HepG2 (cell line): Measurements from ENCODE around the gene CRNKL1. TPM values are rescaled to one million over a fixed set of nuclear protein-coding genes. Genes with fewer than 3 reads are reported as not detected.

Experiments
- ADNP ChIP-seq: sonication (generic); formaldehyde crosslinking; IDR thresholded peaks from 2 replicates; pipeline ENCODE4 v1.4.0; 2020; ENCODE audit warnings: missing genetic modification reagents
- SMAD1 ChIP-seq: sonication (generic); formaldehyde crosslinking; IDR thresholded peaks from 2 replicates; pipeline ENCODE4 v1.4.0; 2020; ENCODE audit warnings: missing genetic modification reagents, low read depth, mild to moderate bottlenecking, borderline replicate concordance
- WIZ ChIP-seq: sonication (generic); formaldehyde crosslinking; IDR thresholded peaks from 2 replicates; pipeline ENCODE4 v1.5.1; 2020; ENCODE audit warnings: mild to moderate bottlenecking, missing genetic modification reagents
- ZNF354B ChIP-seq: sonication (generic); formaldehyde crosslinking; IDR thresholded peaks from 2 replicates; pipeline ENCODE4 v1.8.0; 2022; ENCODE audit warnings: mild to moderate bottlenecking, missing genetic modification reagents
- ZNF792 ChIP-seq: IDR thresholded peaks from 2 replicates; pipeline ENCODE4 v1.6.1; 2016
- polyA plus RNA-seq, 8 experiments: library from polyadenylated mRNA; depleted of rRNA in 3 of 8; stranded (reverse) in 7 of 8; unstranded in 1 of 8; fragments of >200 nt; fragmentation: Illumina TruSeq in 4 of 8; extraction: Trizol in 4 of 8; gene quantifications; 2 replicates each; pipeline versions ENCODE4 v1.2.1 to v1.2.3, GENCODE V29; 2011 to 2016; ENCODE audit warnings: low read depth in 4 of 8, missing spikeins in 1 of 8, mixed read lengths in 1 of 8; ENCODE audit not compliant: insufficient read depth in 1 of 8
- total RNA-seq, 5 experiments: library from RNA; depleted of rRNA; stranded (reverse); fragments of >200 nt; fragmentation: Illumina TruSeq; extraction: Trizol; gene quantifications; 2 replicates each; pipeline ENCODE4 v1.2.3, GENCODE V29; 2016; ENCODE audit warnings: low read depth in 1 of 5
- TF ChIP-seq, protein P1 (sequence below): sonication (generic); formaldehyde crosslinking; IDR thresholded peaks from 2 replicates; pipeline ENCODE4 v1.4.0; 2020; ENCODE audit warnings: missing genetic modification reagents
- TF ChIP-seq, protein P2 (sequence below): sonication (generic); formaldehyde crosslinking; IDR thresholded peaks from 2 replicates; pipeline ENCODE4 v1.4.0; 2020; ENCODE audit warnings: mild to moderate bottlenecking, missing genetic modification reagents

Gene CRNKL1
- total and polyA plus RNA-seq, 2 of the 13 experiments (the other 11 are each of a cell fraction or from before 2014, with no cell fraction given) = 12.3 to 64.5 TPM

DNA sequence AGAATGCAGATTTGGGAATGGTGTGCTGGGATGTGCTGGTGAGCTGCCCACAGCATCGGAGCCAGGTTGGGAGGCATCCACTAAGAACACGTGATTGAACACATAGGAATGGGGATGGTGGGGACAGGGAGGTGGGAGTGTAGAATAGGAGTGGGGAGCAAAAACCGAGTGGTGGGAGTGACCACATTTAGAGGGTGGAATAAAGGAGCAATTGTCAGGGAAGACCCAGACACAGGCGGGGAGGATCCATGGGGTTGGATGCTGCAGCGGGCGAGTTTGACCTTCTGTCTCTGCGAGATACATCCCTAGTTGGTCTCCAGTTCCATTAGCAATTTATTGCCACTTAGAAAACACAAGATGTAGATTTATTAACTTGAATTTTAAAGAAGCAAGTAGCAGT, 30.4 kb downstream of the CRNKL1 start (continued):
- TF ChIP-seq, protein P1, sequence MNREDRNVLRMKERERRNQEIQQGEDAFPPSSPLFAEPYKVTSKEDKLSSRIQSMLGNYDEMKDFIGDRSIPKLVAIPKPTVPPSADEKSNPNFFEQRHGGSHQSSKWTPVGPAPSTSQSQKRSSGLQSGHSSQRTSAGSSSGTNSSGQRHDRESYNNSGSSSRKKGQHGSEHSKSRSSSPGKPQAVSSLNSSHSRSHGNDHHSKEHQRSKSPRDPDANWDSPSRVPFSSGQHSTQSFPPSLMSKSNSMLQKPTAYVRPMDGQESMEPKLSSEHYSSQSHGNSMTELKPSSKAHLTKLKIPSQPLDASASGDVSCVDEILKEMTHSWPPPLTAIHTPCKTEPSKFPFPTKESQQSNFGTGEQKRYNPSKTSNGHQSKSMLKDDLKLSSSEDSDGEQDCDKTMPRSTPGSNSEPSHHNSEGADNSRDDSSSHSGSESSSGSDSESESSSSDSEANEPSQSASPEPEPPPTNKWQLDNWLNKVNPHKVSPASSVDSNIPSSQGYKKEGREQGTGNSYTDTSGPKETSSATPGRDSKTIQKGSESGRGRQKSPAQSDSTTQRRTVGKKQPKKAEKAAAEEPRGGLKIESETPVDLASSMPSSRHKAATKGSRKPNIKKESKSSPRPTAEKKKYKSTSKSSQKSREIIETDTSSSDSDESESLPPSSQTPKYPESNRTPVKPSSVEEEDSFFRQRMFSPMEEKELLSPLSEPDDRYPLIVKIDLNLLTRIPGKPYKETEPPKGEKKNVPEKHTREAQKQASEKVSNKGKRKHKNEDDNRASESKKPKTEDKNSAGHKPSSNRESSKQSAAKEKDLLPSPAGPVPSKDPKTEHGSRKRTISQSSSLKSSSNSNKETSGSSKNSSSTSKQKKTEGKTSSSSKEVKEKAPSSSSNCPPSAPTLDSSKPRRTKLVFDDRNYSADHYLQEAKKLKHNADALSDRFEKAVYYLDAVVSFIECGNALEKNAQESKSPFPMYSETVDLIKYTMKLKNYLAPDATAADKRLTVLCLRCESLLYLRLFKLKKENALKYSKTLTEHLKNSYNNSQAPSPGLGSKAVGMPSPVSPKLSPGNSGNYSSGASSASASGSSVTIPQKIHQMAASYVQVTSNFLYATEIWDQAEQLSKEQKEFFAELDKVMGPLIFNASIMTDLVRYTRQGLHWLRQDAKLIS (CRISPR knock-in tag) = no peak
- TF ChIP-seq ADNP = no peak
- no peak for TF ChIP-seq SMAD1 (CRISPR knock-in tag)
- TF ChIP-seq, protein P2, sequence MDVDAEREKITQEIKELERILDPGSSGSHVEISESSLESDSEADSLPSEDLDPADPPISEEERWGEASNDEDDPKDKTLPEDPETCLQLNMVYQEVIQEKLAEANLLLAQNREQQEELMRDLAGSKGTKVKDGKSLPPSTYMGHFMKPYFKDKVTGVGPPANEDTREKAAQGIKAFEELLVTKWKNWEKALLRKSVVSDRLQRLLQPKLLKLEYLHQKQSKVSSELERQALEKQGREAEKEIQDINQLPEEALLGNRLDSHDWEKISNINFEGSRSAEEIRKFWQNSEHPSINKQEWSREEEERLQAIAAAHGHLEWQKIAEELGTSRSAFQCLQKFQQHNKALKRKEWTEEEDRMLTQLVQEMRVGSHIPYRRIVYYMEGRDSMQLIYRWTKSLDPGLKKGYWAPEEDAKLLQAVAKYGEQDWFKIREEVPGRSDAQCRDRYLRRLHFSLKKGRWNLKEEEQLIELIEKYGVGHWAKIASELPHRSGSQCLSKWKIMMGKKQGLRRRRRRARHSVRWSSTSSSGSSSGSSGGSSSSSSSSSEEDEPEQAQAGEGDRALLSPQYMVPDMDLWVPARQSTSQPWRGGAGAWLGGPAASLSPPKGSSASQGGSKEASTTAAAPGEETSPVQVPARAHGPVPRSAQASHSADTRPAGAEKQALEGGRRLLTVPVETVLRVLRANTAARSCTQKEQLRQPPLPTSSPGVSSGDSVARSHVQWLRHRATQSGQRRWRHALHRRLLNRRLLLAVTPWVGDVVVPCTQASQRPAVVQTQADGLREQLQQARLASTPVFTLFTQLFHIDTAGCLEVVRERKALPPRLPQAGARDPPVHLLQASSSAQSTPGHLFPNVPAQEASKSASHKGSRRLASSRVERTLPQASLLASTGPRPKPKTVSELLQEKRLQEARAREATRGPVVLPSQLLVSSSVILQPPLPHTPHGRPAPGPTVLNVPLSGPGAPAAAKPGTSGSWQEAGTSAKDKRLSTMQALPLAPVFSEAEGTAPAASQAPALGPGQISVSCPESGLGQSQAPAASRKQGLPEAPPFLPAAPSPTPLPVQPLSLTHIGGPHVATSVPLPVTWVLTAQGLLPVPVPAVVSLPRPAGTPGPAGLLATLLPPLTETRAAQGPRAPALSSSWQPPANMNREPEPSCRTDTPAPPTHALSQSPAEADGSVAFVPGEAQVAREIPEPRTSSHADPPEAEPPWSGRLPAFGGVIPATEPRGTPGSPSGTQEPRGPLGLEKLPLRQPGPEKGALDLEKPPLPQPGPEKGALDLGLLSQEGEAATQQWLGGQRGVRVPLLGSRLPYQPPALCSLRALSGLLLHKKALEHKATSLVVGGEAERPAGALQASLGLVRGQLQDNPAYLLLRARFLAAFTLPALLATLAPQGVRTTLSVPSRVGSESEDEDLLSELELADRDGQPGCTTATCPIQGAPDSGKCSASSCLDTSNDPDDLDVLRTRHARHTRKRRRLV (CRISPR knock-in tag) = no peak
- TF ChIP-seq WIZ (CRISPR knock-in tag) = no peak
- no peak for TF ChIP-seq ZNF354B (CRISPR knock-in tag)
- TF ChIP-seq ZNF792 = no peak
